Measurements from ENCODE around the gene RHCG. TPM values are rescaled to one million over a fixed set of nuclear protein-coding genes. Genes with fewer than 3 reads are reported as not detected.

Gene RHCG
- total RNA-seq, 1 experiment from 2014 or later, result 0.28 TPM

DNA sequence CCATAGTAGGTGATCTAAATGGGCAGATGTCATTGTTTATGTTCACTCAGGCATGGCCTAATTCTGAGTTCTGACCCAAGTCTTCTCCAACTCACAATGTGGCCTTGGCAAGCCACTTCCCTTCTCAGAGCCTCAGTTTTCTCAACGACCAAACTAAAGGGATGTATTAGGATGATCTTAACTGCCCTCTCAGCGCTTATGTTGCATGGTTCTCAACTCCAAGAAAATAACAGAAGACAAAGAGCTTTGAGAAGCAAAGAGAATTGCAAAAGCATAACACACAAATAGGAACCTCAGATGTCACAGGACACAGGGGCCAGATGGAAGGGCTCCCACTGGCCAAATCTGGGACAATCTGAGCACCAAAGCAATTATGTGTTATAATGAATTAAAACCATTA, 8.6 kb downstream of the RHCG start:
- H2BK12ac ChIP-seq (ENCODE audit: insufficient read length, low read depth, low read length), result no peak overlapping the region
- H4K8ac ChIP-seq (replicated peaks; ENCODE audit: insufficient read length, low read depth, low read length), result no peak overlapping the region
- H2BK120ac ChIP-seq (ENCODE audit: low read depth, low read length, poor library complexity, severe bottlenecking), result no peak overlapping the region
- H3K27me3 ChIP-seq (ENCODE audit: insufficient read depth, low read length), result no peaks in the 10 kb centered on the region
- H3K9ac ChIP-seq (ENCODE audit: extremely low read depth, insufficient read length, low read length), result no peak overlapping the region
- H3K18ac ChIP-seq (ENCODE audit: insufficient read length, low read depth, low read length), result no peak overlapping the region
- H3K9me3 ChIP-seq (ENCODE audit: control insufficient read depth, low read depth, low read length), result no peaks in the 10 kb centered on the region
- no peak overlapping the region for H3K4me2 ChIP-seq (ENCODE audit: insufficient read depth, insufficient read length, low read length)
- H2AFZ ChIP-seq (ENCODE audit: low read length), result no peak overlapping the region
- H3K23me2 ChIP-seq (ENCODE audit: insufficient read length, low read depth, low read length, poor library complexity, severe bottlenecking), result no peaks in the 10 kb centered on the region
- no peaks in the 10 kb centered on the region for H3K4me1 ChIP-seq (ENCODE audit: insufficient read depth, low read length)
- no peak overlapping the region for H3K23ac ChIP-seq (ENCODE audit: insufficient read length, low read depth, low read length)
- Mint-ChIP-seq H3K36me3 (ENCODE audit: insufficient read depth in 1 of 3, low read depth in 3 of 3) (no peaks in the 10 kb centered on the region), H3K4me3 (no peak overlapping the region), H3K27ac (no peak overlapping the region), H3K27me3 (ENCODE audit: low read depth) (peaks cover 58% of the 10 kb centered on the region), H3K9me3 (no peaks in the 10 kb centered on the region), H3K4me1 (peaks cover 5 to 13% of the 10 kb centered on the region in 2 experiments)
- no peaks in the 10 kb centered on the region for H3K79me1 ChIP-seq (ENCODE audit: insufficient read depth, low read depth, low read length, poor library complexity, severe bottlenecking)
- no peak overlapping the region for H4K5ac ChIP-seq (ENCODE audit: insufficient read length, low read depth, low read length)
- WGBS (ENCODE audit: extremely low coverage, insufficient read length, low lambda C conversion rate), result no CpG with 5 or more reads among the region's 2 CpGs
- no peak overlapping the region for H4K91ac ChIP-seq (ENCODE audit: insufficient read length, low read depth, low read length)
- no peak for DNase-seq
- no peak overlapping the region for H2AK5ac ChIP-seq (ENCODE audit: insufficient read length, low read length)
- no peak overlapping the region for H2BK15ac ChIP-seq (ENCODE audit: low read depth, low read length)
- H4K20me1 ChIP-seq (ENCODE audit: control insufficient read depth, insufficient read depth, insufficient read length), result no peaks in the 10 kb centered on the region
- H3K4ac ChIP-seq (ENCODE audit: low read depth, low read length), result no peak overlapping the region
- no peaks in the 10 kb centered on the region for H3K79me2 ChIP-seq (ENCODE audit: insufficient read depth, low read length)
- TF ChIP-seq, protein P1, sequence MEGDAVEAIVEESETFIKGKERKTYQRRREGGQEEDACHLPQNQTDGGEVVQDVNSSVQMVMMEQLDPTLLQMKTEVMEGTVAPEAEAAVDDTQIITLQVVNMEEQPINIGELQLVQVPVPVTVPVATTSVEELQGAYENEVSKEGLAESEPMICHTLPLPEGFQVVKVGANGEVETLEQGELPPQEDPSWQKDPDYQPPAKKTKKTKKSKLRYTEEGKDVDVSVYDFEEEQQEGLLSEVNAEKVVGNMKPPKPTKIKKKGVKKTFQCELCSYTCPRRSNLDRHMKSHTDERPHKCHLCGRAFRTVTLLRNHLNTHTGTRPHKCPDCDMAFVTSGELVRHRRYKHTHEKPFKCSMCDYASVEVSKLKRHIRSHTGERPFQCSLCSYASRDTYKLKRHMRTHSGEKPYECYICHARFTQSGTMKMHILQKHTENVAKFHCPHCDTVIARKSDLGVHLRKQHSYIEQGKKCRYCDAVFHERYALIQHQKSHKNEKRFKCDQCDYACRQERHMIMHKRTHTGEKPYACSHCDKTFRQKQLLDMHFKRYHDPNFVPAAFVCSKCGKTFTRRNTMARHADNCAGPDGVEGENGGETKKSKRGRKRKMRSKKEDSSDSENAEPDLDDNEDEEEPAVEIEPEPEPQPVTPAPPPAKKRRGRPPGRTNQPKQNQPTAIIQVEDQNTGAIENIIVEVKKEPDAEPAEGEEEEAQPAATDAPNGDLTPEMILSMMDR (conservative IDR thresholded peaks at IDR 0.05), result no peak
- no peak overlapping the region for H3T11ph ChIP-seq (ENCODE audit: low read length)
- no peak overlapping the region for H3K14ac ChIP-seq (ENCODE audit: insufficient read depth, low read length)
- no peak overlapping the region for H2BK20ac ChIP-seq (ENCODE audit: low read depth, low read length, poor library complexity, severe bottlenecking)
- no peak overlapping the region for H2BK5ac ChIP-seq (ENCODE audit: insufficient read length, low read length)
- no peak overlapping the region for H3K27ac ChIP-seq (ENCODE audit: insufficient read length, low read depth, low read length)
- H3K56ac ChIP-seq (ENCODE audit: insufficient read length, low read depth, low read length), result no peak overlapping the region

Measured in H9 (cell line).